ENCODE data around the gene SFMBT2.

DNA sequence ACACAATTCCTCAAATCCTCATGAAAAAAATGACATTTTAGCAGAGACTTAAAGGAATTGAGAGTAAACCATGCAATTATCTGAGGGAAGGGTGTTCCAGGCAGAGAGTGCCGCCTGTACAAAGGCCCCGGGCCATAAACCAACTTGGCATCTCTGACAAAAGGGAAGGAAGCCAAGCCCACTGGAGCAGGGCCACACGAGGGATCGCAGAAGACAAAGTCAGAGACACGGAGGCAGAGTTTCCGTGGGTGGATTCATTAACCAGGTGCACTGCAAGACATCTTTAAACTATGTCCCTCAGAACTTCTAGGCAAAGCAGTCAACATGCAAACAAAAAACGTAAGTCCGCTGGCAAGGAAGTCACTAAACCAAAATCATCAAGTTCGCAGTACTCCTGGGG, 92.0 kb downstream of the SFMBT2 start:
- no peak for TF ChIP-seq POLR2A (IDR thresholded peaks at IDR 0.05)
- TF ChIP-seq, protein P1, sequence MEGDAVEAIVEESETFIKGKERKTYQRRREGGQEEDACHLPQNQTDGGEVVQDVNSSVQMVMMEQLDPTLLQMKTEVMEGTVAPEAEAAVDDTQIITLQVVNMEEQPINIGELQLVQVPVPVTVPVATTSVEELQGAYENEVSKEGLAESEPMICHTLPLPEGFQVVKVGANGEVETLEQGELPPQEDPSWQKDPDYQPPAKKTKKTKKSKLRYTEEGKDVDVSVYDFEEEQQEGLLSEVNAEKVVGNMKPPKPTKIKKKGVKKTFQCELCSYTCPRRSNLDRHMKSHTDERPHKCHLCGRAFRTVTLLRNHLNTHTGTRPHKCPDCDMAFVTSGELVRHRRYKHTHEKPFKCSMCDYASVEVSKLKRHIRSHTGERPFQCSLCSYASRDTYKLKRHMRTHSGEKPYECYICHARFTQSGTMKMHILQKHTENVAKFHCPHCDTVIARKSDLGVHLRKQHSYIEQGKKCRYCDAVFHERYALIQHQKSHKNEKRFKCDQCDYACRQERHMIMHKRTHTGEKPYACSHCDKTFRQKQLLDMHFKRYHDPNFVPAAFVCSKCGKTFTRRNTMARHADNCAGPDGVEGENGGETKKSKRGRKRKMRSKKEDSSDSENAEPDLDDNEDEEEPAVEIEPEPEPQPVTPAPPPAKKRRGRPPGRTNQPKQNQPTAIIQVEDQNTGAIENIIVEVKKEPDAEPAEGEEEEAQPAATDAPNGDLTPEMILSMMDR (IDR thresholded peaks at IDR 0.05) = no peak

Data from right lobe of liver (tissue), 4 donors.